HG03469 (cell line): Measurements from ENCODE around the gene BICD1.

Source experiments
- ATAC-seq: cut with Tn5 transposase; IDR thresholded peaks from one replicate; pipeline ENCODE4 v1.9.1; 2021; ENCODE audit warnings: mild to moderate bottlenecking, moderate library complexity, moderate number of reproducible peaks; ENCODE audit not compliant: unreplicated experiment

The BICD1 gene

DNA sequence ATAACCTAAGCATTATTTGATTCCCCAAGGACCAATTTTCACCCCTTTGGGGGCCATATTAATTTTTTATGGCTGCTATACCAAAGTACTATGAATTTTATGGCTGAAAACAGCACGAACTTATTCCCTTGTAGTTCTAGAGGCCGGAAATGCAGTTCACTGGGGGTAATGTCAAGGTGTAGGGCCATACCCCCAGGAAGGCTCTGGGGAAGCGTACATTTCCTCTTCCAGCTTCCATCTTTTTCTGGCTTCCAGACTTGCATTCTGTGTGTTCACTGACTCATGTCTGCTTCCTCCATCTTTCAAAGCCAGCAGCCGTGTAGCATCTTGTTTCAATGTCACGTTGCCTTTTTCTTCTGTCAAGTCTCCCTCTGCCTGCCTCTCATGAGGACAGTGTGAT, 133.5 kb downstream of the BICD1 start:
- ATAC-seq: no peak

DNA sequence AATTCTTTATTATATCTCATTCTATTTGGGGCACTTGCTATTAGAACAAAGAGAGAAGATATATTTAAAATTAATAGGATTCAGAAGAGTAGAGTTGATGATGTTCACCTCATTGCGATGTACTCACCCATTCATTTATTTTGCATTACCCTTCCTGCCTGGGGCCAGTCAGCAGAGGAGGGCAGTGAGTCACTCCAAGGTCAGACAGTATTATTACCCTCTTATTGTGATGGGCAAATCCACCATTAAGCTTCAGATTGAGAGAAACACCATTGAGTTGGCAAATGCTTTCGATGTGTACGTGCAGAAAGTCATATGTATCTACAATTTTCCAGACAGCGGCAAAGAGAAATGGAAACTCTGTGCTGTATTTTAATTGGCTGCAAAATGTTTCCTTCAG, 134.2 kb downstream of the BICD1 start:
- no peak for ATAC-seq

DNA sequence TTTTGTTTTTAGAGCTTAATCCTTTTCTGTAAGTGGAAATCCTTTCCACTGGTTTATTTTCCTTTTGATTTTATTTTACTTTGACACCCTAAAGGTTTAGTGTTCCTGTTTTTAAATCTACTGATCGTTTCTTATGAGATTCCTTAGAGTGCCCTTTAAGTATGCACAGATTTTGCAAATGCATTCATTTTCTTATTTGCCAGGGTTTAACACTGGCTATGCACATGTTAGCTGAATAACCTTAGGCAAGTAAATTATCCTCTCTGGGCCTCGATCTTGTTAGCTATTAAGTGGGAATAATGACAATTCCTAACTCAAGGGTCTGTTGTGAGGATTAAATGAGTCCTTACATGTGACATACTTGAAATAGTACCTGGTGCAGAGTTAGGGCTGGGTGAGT, 136.0 kb downstream of the BICD1 start:
- no peak for ATAC-seq

DNA sequence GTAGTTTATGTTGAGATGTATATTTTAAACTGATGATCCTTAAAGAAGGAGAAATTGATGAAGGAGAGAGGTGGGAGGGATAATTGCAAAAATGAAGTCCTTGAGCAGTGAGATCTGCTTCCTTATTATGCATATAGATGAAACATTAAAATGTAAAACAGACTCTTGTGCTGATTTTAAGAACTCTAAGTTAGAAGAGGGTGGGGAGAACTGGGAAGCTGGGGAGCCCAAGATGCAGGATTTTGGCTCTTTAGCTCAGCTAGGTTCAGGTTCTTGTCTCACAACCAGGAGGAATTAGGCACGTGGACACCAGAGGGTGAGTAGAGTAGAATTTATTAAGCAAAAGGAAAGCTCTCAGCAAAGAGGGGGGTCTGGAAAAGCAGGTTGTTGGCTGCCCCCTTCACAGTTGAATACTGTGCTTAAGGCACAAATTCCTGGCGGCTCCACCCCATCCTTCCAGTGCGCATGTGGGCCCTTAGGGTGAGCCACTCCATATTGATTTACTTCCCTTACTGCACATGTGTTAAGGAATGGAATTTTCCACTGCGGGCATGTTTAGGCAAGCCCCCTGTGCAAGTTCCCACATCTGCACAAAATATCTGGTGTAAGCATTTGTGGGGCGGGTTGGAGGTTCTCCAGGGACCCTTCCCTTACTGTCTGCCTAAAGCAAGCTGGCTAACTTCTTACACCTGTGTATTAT, 141.9 kb downstream of the BICD1 start:
- no peak for ATAC-seq

DNA sequence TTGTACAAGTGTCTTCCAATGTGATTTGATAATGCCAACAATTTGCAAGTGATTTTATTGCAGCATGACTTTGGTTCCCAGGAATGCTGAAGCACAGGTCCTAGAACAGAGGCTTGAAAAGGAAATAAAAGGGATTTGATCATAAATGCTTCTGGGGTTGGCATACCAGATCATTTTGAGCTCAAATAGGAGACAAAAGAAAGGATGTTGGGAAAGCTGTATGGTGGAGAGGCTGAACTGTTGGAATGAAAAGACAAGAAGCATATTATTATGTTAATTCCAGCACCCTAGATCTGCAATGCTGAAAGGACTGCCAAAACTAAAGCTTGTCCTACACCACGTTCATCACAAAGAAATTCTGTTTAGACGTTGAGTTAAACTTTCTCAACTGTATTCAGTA, 143.1 kb downstream of the BICD1 start:
- ATAC-seq: no peak

DNA sequence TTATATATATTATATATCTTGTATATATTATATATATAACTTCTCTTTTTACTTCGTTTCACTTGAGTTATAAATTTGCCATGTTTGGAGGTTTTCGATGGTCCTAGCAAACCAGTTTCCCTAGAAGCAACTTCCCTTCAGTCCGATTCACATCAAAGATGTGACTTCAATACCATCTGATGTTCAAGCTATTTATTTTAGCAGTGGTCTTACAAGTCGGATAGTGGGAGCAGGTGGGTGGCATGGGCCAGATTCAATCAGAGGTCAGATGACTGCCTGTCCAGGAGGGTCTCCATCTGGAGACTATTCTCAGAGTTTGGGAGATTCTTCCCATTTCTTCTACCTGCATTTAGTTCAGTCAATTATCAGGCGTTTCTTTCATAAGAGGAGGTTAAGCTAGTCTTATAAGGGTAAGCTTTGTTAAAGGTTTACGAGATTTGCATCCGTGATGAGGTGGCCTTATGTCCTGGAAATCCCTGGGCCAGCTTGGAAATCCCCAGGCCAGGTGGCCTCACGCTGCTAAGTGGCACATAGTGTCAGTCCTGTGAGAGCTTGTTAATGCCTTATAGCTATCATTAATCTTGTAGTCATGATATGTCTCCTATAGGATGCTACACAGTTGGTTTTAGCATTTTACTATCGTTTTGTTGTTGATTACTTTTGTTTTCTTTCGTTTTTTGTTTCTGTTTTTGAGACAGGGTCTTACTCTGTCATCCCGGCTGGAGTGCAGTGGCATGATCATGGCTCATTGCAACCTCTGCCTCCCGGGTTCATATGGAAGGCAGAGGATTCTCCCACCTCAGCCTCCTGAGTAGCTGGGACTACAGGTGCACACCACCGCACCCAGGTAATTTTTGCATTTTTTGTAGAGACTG, 145.8 kb downstream of the BICD1 start:
- peak; percentile 76 for ATAC-seq

DNA sequence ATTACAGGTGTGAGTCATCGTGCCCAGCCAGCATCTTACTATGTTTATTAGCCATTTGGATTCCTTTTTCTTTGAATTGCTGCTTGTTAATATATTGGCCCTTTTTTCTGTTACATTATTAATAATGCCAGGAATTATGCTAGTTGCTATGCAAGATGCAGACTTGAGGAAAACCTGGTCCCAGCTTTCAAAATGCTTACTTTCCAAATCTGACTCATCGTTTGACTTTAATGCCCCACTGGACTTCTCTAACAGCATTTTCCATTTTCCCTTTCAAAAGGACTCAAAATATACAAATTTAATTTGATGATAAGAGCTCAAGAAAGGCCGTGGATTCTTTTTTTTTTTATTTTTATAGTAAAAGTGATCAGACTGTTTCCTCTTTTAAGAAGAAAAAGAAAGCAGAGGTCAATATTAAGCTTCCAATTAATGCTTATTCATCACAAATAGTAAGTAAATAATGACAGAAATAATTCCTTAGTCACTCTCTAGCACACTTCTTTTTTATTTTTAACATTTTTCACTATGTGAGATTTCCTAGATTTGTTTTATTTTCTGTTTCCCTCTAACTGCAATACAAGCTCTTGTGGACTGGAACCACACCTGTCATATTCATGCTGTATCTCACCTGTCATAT, 146.6 kb downstream of the BICD1 start:
- no peak for ATAC-seq

DNA sequence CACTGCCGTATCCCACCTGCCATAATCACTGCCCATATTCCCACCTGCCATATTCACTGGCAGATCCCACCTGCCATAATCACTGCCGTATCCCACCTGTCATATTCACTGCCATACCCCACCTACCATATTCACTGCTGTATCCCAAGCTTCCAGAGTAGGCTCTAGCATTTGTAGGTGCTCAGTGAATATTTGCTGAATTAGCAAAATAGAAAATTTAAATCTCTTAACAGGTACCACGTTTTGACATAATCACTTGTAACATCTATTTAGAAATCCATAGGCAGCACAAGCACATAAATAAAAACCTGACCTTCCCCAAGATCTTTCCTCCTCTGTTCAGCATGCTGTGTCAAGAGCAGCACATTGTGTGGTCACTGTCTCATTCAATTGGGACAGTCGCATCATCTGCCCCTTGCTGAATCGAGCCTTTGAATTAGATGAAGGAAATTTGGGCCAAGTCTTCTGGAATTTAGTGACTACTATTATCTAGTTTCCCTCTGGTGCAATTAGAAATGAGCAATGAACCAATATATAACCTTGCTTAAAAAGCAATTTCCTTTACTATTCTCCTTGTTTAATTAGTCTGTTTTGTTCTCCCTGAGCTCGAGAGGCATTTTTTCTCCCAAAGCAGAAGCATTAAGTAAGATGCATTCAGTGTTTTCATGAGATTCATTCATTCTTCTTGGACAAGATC, 147.8 kb downstream of the BICD1 start:
- no peak for ATAC-seq

DNA sequence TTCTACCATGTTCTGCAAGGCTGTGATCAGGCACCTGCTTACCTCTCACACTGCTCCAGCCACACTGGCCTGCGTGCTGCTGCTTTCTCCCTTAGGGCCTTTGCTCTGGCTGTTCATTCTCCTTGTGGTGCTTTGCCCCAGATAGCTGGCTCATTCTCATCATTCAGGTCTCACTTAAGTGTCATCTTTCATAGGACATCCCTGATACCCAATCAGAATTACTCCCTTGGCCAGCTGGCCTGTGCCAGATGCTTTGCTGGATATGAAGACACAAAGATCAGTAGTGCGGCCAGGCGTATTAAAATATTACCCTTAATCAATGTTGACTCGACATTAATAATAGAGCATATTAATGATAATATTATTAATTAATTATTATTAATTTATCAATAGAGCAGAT, 148.9 kb downstream of the BICD1 start:
- no peak for ATAC-seq

DNA sequence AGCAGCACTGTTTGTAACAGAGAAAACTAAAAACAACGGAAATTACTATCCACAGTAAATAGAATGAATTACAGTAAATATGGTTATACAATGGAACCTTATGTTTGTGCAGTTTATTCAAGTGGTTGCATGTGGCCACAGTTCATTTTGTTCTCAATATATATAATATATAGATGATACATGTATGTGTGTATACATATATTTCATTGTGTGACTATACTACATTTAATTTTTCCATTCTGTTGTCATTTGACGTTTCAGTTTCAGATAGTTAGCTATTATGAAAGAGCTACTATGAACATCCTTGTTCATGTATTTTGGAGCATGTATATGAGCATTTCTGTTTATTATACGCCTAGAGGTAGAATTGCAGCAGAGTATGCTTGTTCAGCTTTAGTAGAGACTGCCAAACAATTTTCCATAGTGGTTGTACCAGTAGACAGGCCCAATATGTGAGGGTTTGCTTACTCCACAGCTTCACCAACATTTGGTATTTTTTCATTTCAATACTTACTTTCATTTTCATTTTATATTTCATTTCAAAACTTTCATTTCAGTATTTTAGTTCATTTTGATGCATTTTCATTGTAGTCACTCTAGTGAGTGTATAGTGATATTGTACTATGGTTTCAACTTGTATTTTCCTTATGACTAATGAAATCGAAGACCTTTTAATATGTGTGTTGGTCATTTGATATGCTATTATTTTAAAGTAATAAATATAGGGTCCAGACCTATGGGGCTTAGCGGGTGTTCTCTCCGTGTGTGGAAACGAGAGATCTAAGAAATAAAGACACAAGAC, 151.2 kb downstream of the BICD1 start:
- no peak for ATAC-seq

DNA sequence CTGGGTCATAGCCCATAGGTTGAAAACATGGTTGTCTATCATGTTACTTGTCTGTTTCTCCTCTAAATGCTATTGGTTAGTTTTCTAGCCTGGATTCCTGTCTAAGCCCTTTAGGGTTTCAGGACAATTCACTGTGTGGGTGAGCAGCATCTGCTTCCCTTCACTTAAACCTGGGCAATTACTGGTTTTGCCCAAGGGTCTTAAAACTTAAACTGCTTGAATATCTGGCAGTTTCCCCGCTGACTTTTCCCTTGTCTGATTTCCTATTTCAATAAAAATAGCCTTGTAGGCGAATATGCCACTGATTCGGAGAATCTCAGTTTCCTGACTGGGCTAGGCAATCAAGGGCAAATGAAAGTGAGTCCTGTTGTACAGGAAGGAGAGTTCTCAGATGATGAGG, 154.0 kb downstream of the BICD1 start:
- ATAC-seq: no peak

DNA sequence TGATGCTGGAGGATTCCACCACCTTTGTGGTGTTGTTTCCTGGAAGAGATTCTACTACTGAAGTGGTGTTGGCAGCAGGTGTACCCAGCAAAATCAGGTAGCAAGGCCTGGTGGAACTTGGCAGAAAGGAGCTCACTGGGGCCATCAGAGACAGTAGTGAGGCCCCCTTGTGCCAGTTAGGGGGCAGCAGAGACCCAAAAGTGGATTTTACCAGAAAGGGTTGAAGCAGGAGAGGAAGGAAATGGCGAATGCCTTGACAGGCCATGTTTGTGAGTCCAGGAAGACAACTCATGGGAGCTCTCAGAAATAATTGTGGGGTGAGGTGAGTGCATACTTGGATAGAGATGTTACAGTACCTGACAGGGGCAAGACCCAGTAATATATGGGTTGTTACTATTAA, 155.0 kb downstream of the BICD1 start:
- ATAC-seq: no peak

DNA sequence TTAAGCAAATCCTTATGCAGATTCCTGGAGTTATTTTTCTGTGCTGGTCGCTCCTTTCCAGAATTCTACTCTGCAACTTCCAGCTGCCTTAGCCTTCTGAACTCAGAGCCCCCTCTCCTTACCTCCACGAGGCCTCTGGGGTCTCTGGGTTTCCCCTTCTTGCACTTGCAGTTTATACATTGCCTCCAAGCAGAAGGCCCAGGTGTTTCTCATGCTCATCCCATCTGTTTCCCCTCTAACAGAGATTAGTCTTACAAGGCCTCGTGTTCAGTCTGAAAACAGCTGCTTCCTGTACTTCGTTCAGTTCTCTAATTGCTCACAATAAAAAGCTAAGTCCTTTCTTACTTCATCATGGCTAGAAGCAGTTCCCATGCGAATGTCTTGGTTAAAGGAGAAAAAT, 158.3 kb downstream of the BICD1 start:
- no peak for ATAC-seq

DNA sequence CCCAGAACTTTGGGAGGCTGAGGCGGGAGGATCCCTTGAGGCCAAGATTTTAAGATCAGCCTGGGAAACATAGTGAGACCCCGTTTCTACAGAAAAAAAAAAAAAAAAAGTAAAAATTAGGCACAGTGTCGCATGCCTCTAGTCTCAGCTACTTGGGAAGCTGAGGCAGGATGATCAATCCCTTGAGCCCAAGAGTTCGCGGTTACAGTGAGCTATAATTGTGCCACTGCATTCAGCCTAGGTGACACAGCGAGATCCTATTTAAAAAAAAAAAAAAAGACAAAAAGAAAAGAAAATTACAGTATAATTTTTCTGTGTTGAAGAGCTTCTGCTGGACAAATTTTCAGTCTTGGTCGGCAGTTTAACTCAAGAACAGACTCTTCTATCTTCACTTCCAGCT, 158.8 kb downstream of the BICD1 start:
- ATAC-seq: no peak

DNA sequence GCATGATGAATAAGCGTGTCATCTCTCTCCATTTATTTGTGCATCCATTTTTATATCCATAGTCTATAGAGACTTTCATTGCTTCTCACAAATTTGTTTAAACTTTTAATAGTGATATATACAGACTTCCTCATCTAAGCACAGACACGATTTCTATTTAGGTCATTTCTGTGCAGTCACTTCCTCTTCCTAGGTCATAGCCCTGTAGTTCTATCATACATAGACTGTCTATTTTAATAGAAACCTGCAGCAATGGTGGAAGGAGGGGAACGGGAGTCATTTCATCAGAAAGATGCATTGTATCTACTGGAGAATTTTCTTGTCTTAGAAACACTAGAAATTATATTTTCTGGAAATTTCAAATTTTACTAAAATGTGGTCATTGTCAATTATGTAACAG, 159.3 kb downstream of the BICD1 start:
- ATAC-seq: peak; percentile 51

DNA sequence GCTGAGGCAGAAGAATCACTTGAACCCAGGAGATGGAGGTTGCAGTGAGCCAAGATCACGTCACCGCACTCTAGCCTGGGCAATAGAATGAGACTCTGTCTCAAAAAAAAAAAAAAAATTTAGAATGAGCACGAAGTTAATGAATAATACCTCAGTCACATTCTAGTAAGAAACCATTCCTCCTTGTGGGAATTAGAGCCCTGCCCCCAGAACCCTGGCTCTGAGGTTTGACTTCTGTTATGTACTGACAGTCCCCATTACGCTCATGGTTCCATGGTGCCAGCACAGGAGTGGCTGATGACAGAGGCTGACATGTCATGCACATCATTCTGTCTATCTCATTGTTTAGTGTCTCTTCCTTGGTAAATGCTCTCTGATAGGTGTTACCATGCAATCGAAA, 160.1 kb downstream of the BICD1 start:
- ATAC-seq: no peak

DNA sequence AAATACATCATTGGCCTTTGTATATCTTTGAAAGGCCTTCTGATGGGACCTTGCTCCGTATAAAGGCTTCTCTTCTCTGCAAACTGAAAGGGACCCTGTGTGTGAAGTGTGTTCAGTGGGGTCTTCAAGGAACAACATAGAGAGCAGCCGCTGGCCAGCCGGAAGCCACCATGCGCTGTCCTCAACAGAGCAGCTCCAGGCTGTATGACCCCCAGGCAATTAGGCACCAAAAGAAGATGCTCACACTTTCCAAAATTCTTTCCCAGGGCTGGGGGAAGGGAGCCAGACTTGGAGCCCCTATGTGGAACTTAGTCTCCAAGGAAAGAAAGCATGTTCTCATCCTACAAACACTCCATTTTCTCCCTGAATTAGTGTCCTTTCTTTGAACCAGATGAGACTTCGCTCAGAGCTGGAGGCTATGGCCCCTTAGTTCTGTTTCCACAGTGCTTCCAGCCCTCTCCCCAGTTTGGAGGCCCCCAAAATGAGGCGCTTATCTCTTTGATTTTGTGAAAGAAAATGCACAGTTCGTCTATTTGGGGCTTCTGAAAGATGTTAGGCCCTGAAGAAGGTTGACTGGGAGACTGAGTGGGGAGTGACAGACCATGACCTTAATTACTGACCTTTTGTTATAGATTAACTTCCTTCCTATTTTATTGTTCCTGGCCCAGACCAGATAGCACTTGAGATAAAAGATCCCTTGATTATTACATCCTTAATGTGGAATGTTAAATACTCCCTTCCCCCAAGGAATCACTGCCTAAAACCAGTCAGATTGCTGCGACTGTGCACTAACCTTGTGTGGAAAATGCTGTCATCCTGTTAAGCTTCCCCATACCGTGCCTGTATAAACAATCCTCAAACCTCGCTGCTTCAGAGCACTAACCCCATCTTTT, 164.4 kb downstream of the BICD1 start:
- ATAC-seq: no peak

DNA sequence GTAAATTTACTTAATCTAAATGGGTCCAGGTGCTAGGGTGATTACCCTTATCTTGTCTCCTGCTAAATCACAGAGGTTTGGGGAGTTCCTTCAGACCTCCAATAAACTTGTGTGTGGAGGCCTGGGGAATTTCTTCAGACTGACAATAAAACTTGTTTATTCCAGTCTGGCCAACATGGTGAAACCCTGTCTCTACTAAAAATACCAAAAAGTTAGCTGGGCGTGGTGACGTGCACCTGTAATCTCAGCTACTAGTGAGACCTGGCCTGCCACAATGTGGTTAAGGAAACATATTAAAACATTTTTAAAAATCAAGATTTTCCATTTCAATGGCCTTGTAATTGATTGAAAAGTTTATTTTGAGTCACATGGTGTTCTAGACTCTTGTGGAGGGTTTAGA, 165.8 kb downstream of the BICD1 start:
- ATAC-seq: no peak

DNA sequence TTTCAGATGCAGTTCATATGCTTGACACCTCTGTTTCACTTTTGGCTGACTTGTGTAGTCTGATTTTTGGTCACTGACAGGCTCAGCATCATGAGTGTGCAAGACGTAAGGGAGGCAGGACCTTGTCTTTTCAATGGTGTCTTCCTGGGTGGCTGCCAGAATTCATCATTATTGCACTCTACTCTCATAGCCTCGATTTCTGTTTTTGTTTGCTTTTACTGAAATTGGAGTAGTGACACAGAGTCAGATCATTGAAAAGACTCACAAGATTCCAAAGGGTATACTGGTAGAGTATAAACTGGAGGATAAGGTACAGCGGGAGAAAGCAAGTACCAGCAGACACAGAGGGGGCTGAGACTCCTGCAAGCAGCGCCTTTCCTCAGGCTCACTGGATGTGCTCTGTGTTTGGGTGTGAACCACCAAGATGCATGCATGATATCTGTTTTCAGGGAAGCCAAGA, 166.4 kb downstream of the BICD1 start:
- ATAC-seq: peak; percentile 35
